Naive B cell (primary cell): Measurements from ENCODE around the gene WNT7A. TPM values are rescaled to one million over a fixed set of nuclear protein-coding genes. Genes with fewer than 3 reads are reported as not detected.

Experiments used
- ATAC-seq, 2 donors: fragments of 150-1000 bp; cut with Tn5 transposase; 2 replicates each; pipeline ENCODE4 v1.10.0; 2021; ENCODE audit warnings: low read depth in 2 of 2, mild to moderate bottlenecking in 2 of 2, moderate library complexity in 2 of 2
- DNase-seq: peaks from one replicate; pipeline ENCODE4 v3.0.0; 2022
- H3K27ac Mint-ChIP-seq, 6 donors: one replicate each; pipeline ENCODE4 v1.8.0; 2020 to 2022; ENCODE audit warnings: mild to moderate bottlenecking in 6 of 6, mixed read lengths in 6 of 6, moderate library complexity in 5 of 6, inconsistent platforms in 2 of 6
- H3K27me3 Mint-ChIP-seq, 3 donors: one replicate each; pipeline ENCODE4 v1.8.0; 2021 to 2022; ENCODE audit warnings: mixed read lengths in 3 of 3, mild to moderate bottlenecking in 1 of 3
- H3K36me3 Mint-ChIP-seq, 2 donors: one replicate each; pipeline ENCODE4 v1.8.0; 2020 to 2022; ENCODE audit warnings: mixed read lengths in 2 of 2, inconsistent platforms in 1 of 2, mild to moderate bottlenecking in 1 of 2
- H3K4me1 Mint-ChIP-seq, 3 donors: one replicate each; pipeline ENCODE4 v1.8.0; 2020 to 2022; ENCODE audit warnings: mixed read lengths in 3 of 3, inconsistent platforms in 1 of 3, mild to moderate bottlenecking in 1 of 3, moderate library complexity in 1 of 3
- H3K4me3 Mint-ChIP-seq, 8 donors: one replicate each; pipeline ENCODE4 v1.8.0; 2020 to 2022; ENCODE audit warnings: mild to moderate bottlenecking in 8 of 8, mixed read lengths in 8 of 8, moderate library complexity in 8 of 8, inconsistent platforms in 2 of 8
- H3K9me3 Mint-ChIP-seq, 7 donors: one replicate each; pipeline ENCODE4 v1.8.0; 2020 to 2022; ENCODE audit warnings: mixed read lengths in 7 of 7, mild to moderate bottlenecking in 5 of 7, inconsistent platforms in 2 of 7, moderate library complexity in 1 of 7
- polyA plus RNA-seq, 6 donors: library from polyadenylated mRNA; unstranded; fragments of 300-500 nt; fragmentation: Illumina TruSeq; gene quantifications; one replicate each; pipeline ENCODE4 v1.2.3, GENCODE V29; 2021; ENCODE audit warnings: low read depth in 6 of 6

WNT7A gene
- polyA plus RNA-seq, 6 donors from 2014 or later, result not detected

DNA sequence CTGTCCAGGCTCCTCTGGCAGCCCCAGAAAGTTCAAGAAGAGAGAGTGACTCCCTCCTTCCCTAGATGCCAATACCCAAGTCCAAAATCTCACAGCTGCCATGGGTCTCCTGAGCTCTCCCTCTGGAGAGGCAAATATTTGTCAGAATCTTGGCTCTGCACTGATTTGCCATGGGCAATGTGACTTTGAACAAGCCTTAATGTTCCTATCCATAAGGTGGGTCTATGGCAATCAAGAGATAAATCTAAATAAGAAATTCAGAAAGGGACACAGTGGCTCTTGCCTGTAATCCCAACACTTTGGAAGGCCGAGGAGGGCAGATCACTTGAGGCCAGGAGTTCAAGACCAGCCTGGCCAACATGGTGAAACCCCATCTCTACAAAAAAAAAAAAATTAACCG, 12.4 kb upstream of the WNT7A start:
- no peaks in the 10 kb centered on the region for H3K36me3 Mint-ChIP-seq
- peaks cover 0 to 6% (median 0%) of the 10 kb centered on the region in 7 donors for H3K9me3 Mint-ChIP-seq
- H3K4me3 Mint-ChIP-seq, result peak overlapping the region in 2 of 8 donors; percentile 33 to 48
- H3K4me1 Mint-ChIP-seq, result peaks cover 12 to 36% (median 28%) of the 10 kb centered on the region in 3 donors
- peak overlapping the region in 1 of 6 donors; percentile 33 for H3K27ac Mint-ChIP-seq
- DNase-seq (no peak), ATAC-seq (no peak)
- peaks cover 5 to 8% (median 5%) of the 10 kb centered on the region in 3 donors for H3K27me3 Mint-ChIP-seq

DNA sequence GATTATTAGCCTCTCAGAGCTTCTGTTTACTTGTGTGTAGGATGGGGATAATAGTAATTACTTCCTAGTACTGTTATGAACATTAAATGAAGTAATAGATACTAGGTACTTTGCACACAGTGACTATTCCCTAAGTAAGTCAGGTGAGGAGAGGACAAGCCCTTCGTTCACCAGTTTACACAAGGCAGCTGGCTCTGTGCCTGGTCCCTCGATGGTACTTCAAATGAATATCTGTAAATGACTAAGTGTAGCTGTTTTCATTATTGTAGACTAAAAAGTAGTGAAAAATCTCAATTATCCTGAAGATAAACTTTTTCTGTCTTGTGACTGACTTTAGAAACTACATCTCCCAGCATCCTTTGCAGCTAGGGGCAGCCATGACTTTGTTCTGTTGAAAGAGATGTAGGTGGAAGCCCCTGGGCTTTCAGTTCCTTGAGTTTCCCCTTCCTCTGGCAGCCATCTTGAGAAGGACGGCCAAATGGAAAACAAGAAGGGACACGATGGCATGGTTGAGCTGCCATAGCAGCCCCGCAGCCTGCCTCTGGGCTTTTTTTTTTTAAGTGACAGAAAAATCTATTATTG, 11.7 kb upstream of the WNT7A start:
- Mint-ChIP-seq H3K4me3 (peak overlapping the region in 1 of 8 donors; percentile 5), H3K4me1 (peaks cover 10 to 34% (median 26%) of the 10 kb centered on the region in 3 donors), H3K9me3 (peaks cover 0 to 5% (median 0%) of the 10 kb centered on the region in 7 donors), H3K27ac (no peak overlapping the region), H3K27me3 (peaks cover 8 to 14% (median 12%) of the 10 kb centered on the region in 3 donors), H3K36me3 (no peaks in the 10 kb centered on the region)
- ATAC-seq (no peak), DNase-seq (no peak)

DNA sequence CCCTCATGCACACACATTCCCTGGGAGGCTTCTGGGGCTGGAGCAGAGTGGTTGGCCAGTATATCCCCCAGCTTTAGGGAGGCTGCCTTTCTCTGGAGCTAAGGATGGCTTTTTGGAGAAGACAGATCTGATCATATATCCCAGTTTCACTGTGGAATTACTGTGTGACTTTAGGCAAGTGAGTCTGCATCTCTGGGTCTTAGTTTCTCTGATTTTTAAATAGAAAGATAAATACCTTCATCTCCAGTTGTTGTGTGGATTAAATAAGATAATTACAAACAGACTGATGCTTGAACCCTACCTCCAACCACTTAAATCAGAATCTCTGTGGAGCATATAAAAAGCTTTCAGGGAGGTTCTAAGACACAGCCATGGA, 11.1 kb upstream of the WNT7A start:
- Mint-ChIP-seq H3K27me3 (peaks cover 8 to 14% (median 14%) of the 10 kb centered on the region in 3 donors), H3K4me3 (peak overlapping the region in 2 of 8 donors; percentile 32 to 57), H3K4me1 (peaks cover 7 to 28% (median 20%) of the 10 kb centered on the region in 3 donors), H3K9me3 (peaks cover 0 to 4% (median 0%) of the 10 kb centered on the region in 7 donors), H3K36me3 (no peaks in the 10 kb centered on the region), H3K27ac (no peak overlapping the region)
- no peak for ATAC-seq
- no peak for DNase-seq

DNA sequence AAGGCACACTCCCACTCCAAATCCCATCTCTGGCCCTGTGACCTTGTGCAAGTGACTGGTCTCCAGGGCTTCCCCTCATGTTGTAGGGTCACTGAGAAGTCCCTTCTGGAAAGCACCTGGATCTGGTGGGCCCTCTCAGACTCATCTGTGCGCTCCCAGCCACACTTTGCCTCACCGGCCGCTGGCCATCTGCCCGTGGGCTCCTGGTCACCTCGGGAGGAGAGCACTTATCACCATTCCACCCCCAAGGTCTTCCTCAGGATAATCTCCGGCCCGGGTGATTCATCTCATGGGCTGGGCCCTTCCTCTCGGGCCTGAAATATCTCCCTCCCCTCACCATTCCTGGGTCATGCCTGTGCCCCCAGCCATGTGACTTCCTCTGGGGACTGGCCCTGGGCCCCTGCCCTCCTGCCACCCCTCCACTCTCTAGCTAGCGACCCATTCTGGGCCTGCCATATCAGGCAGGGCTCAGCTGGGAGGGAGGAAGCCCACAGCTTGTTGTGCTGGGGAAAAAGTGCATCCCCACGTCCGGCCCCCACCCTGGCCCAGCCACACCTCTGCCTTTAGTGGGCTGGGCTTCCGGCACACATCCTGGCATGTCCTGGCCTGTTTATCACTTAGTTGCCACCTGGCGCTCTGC, 10.6 kb upstream of the WNT7A start:
- no peak for ATAC-seq

DNA sequence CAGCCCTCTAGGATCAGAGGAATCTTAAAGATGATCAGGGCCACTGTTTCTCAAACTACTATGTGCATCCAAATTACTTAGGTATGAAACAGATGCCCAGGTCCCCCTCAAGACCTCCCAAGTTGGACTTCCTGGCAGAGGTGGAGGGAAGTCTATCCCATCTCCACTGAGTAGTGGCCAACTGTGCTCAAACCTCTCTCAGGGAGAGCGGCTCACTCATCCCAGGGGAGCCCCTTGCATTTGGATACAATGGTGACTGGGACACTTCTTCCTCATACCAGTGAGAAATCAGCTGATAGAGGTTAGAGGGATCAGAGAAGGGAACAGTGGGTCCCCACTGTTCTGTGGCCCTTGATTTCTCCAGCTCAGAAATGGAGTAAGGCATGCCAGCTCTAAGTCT, 8.7 kb upstream of the WNT7A start:
- Mint-ChIP-seq H3K27me3 (peaks cover 23 to 36% (median 33%) of the 10 kb centered on the region in 3 donors), H3K4me1 (peaks cover 0 to 15% (median 8%) of the 10 kb centered on the region in 3 donors), H3K9me3 (peaks cover 0 to 4% (median 0%) of the 10 kb centered on the region in 7 donors), H3K4me3 (no peak overlapping the region), H3K27ac (no peak overlapping the region), H3K36me3 (no peaks in the 10 kb centered on the region)
- DNase-seq, result no peak
- no peak for ATAC-seq

More for the DNA sequence above, 10.6 kb upstream of the WNT7A start:
- H3K27me3 Mint-ChIP-seq, result peaks cover 11 to 17% (median 15%) of the 10 kb centered on the region in 3 donors
- no peak overlapping the region for H3K27ac Mint-ChIP-seq
- H3K36me3 Mint-ChIP-seq, result no peaks in the 10 kb centered on the region
- peaks cover 7 to 23% (median 15%) of the 10 kb centered on the region in 3 donors for H3K4me1 Mint-ChIP-seq
- DNase-seq, result no peak
- H3K4me3 Mint-ChIP-seq, result peak overlapping the region in 5 of 8 donors; percentile 11 to 70 (median 41)
- peaks cover 0 to 4% (median 0%) of the 10 kb centered on the region in 7 donors for H3K9me3 Mint-ChIP-seq

DNA sequence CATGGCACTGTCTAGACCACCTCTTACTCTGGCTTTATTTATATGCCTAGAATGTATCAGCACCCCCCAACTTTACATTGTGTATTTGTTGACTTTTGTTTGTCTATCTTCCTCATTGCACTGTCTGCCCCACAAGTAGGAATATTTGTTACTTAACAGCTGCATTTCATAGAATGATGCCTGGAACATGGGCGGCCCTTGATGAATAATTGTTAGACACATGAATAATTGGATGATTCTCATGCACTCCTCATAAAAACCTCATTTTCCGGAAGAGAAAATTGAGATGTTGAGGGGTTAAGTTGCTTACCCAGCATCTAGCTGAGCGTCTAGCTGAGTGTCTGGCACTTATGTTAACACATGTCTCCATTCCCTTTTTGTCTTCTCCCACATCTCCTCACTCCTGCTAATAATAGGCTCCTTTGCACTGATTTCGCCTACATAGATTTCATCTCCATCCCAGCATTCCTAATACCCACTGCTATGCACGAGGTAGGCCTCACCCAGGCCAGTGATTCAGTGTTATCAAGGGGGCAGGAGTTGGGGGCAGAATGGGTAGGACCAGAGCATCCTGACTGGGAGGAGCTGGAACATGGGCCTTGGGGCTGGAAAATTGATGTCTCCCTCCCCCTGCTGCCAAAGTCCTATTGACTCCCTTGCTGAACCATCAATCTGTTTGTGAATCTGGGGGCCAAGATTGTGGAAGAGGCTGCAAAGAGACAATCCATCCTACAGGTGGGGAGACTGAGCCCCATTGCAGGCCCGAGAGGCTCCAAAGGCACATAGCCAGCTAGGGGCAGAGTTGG, 7.8 kb upstream of the WNT7A start:
- DNase-seq (no peak), ATAC-seq (no peak)
- peaks cover 0 to 15% (median 8%) of the 10 kb centered on the region in 3 donors for H3K4me1 Mint-ChIP-seq
- H3K27me3 Mint-ChIP-seq, result peaks cover 31 to 43% (median 42%) of the 10 kb centered on the region in 3 donors
- no peaks in the 10 kb centered on the region for H3K36me3 Mint-ChIP-seq
- peak overlapping the region in 1 of 6 donors; percentile 4 for H3K27ac Mint-ChIP-seq
- H3K4me3 Mint-ChIP-seq, result no peak overlapping the region
- peaks cover 0 to 4% (median 0%) of the 10 kb centered on the region in 7 donors for H3K9me3 Mint-ChIP-seq

DNA sequence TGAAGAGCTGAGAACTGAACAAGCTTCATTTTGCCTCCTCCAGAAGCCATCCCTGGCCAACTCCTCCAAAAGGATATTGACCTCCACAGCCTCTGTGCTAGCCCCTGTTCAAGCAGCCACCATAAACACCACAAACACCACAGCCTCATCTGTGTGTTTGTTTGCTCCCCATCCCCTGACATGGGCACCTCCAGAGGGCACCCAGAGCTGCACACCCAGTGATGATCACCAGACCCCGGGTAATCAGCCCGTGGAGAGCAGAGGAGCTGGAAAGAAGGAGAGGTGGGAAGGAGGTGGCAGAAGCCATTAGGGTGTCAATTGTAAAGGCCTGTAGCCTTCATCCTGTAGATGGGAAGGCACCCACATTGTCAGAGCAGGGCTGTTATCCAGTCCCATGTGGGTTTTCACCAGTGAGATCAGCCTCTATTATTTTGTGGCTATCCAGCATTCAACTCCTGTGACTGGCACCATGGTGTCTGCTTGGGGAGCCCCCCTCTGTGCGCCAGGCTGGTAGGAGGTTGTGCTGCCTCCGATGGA, 6.8 kb upstream of the WNT7A start:
- Mint-ChIP-seq H3K36me3 (peaks cover 2 to 3% of the 10 kb centered on the region in 2 donors), H3K4me1 (peaks cover 0 to 16% (median 8%) of the 10 kb centered on the region in 3 donors), H3K27me3 (peaks cover 38 to 54% (median 52%) of the 10 kb centered on the region in 3 donors), H3K27ac (no peak overlapping the region), H3K4me3 (no peak overlapping the region), H3K9me3 (peaks cover 0 to 4% (median under 1%) of the 10 kb centered on the region in 7 donors)
- DNase-seq, result no peak
- ATAC-seq, result no peak

DNA sequence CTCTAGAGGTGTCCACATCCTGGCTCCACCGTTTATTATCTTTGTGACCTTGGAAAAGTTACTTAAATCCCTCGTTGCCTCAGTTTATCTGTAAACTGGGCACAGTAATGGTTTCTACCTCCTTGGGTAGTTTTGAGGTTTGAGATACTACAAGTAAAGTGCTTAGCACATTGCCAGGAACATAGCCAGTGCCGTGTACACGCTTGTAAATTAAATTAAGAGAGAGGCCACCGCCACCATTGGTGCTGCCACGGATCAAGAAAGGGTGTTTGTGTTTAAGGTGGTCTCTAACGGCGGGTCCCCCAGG, 5.8 kb upstream of the WNT7A start:
- H3K4me3 Mint-ChIP-seq, result no peak overlapping the region
- peaks cover 7 to 8% of the 10 kb centered on the region in 2 donors for H3K36me3 Mint-ChIP-seq
- peaks cover 0 to 6% (median 2%) of the 10 kb centered on the region in 7 donors for H3K9me3 Mint-ChIP-seq
- H3K27me3 Mint-ChIP-seq, result peaks cover 45 to 62% (median 60%) of the 10 kb centered on the region in 3 donors
- no peak overlapping the region for H3K27ac Mint-ChIP-seq
- H3K4me1 Mint-ChIP-seq, result peaks cover 0 to 11% (median 4%) of the 10 kb centered on the region in 3 donors
- no peak for ATAC-seq
- DNase-seq, result no peak

DNA sequence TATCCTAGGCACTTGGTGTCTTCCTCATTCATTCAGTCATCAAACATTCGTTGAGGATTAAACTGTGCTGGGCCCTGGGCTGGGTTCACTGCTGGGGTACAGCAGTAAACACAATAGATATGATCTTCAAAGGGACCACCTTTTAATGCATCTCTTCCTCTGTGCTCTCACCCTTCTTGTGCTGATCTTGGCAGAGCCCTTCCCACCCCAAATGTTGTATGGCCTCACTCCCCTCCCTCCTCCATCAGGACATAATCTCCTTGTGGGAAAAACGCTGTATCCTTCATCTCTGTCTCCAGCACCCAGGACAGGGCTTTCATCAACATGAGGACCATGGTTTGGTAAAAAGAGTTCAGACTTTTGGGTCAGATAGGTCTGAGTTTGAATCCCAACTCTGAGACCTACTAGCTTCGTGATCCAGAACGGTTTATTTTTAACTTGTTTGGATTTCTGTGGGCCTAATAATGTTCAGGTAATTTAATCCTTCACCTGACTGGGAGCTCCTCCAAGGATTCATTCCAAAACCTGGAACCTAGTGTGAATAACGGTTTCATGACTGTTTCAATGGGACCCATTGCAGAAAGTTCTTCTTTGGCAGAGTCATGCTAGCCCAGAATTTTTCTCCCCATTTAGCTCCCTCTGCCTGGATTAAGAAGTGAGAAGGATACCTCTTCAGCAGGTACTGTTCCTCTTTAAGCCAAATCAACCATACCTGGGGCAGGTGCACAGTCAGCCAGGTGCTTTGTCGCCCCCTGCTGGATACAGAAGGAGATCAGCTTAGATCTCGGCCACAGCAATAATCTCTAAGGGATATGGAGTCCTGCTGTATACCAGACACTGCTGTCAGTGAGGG, 5.2 kb upstream of the WNT7A start:
- ATAC-seq, result peak; percentile 71 to 79
- Mint-ChIP-seq H3K4me3 (no peak overlapping the region), H3K4me1 (peaks cover 0 to 6% (median 0%) of the 10 kb centered on the region in 3 donors), H3K9me3 (peaks cover 0 to 6% (median 2%) of the 10 kb centered on the region in 7 donors), H3K27ac (peak overlapping the region in 1 of 6 donors; percentile 95), H3K36me3 (peaks cover 7 to 8% of the 10 kb centered on the region in 2 donors), H3K27me3 (peaks cover 45 to 62% (median 60%) of the 10 kb centered on the region in 3 donors)
- peak; percentile 34 for DNase-seq

DNA sequence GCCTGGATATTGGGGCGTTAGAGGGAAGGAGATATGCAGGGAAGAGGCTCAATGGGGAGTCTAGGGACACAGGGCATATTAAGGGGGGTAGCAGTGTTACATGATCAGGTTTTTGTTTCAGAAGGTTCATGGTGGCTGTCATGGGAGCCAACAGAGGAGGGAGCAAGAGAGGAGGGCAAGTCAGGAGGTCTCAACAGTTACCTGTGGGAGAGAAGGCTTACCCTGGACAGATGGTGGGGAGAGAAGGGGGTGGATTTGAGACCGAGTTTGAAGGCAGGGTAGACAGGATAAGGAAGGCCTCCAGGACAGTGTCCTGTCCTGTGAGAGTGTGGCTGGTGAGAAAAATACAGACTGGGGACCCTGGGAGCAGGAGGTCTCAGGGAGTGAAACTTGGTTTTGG, 3.8 kb upstream of the WNT7A start:
- peak overlapping the region in 1 of 6 donors; percentile 7 for H3K27ac Mint-ChIP-seq
- H3K27me3 Mint-ChIP-seq, result peaks cover 45 to 68% (median 65%) of the 10 kb centered on the region in 3 donors
- H3K4me1 Mint-ChIP-seq, result peaks cover 0 to 13% (median 4%) of the 10 kb centered on the region in 3 donors

DNA sequence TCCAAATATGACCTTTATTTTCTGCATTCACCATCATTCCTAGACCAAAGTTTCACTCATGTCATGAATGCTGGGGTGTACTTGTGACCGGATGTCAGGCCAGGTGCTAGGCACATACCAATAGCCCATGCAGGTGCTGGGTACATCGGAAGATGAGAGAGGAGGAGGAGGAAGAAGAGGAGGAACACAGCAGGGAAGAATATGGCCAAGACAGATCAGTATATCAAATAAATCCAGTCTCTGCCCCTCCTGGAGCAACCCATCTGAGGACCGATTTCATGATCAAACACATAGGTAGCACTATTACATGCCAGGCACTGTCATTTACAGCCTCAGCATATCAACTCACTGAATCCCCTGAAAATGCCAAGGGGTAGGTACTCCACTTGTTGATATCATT, 3.0 kb upstream of the WNT7A start:
- H3K4me1 Mint-ChIP-seq, result peaks cover 4 to 17% (median 12%) of the 10 kb centered on the region in 3 donors
- H3K27ac Mint-ChIP-seq, result no peak overlapping the region
- no peak for ATAC-seq
- no peak overlapping the region for H3K4me3 Mint-ChIP-seq
- H3K27me3 Mint-ChIP-seq, result peaks cover 45 to 73% (median 73%) of the 10 kb centered on the region in 3 donors
- H3K9me3 Mint-ChIP-seq, result peaks cover 0 to 6% (median 2%) of the 10 kb centered on the region in 7 donors
- DNase-seq, result no peak
- peaks cover 7 to 8% of the 10 kb centered on the region in 2 donors for H3K36me3 Mint-ChIP-seq

More for the DNA sequence above, 3.8 kb upstream of the WNT7A start:
- no peak overlapping the region for H3K4me3 Mint-ChIP-seq
- ATAC-seq (no peak), DNase-seq (no peak)
- peaks cover 0 to 6% (median 2%) of the 10 kb centered on the region in 7 donors for H3K9me3 Mint-ChIP-seq
- peaks cover 7 to 8% of the 10 kb centered on the region in 2 donors for H3K36me3 Mint-ChIP-seq
